Right ventricle myocardium superior (tissue), 1 donor: Measurements from ENCODE around the gene RBBP8NL. TPM values are rescaled to one million over a fixed set of nuclear protein-coding genes. Genes with fewer than 3 reads are reported as not detected.

Source experiments
- ATAC-seq: fragments of 200-7000 bp; cut with Tn5 transposase; one replicate; pipeline ENCODE4 v1.9.1; 2020; ENCODE audit warnings: mild to moderate bottlenecking; ENCODE audit not compliant: poor library complexity
- DNase-seq: peaks from one replicate; pipeline ENCODE4 v3.0.0-alpha.2; 2020
- intact Hi-C: fragments of 100-400 bp; cut with DNase I; formaldehyde crosslinking; loops from one replicate; pipeline ENCODE4 v1.11.2; 2022
- total RNA-seq: library from RNA; stranded (reverse); fragmentation: NEBNext Ultra II Directional; extraction: Animal tissue kit (Norgen Biotek cat#: 25700); gene quantifications from one replicate; pipeline ENCODE4 v1.2.1, GENCODE V29; 2021
- donor health status: DM: no; HTN: yes; CAD: no; lungs with severe emphysema.

Gene RBBP8NL
- total RNA-seq, 1 donor from 2014 or later: not detected

- DNase-seq: no peak
- intact Hi-C loops: no loop called here
- no peak for ATAC-seq
Measured at GRCh38 chr20:62448038-62448437, 20.7 kb upstream of the RBBP8NL start.

DNA sequence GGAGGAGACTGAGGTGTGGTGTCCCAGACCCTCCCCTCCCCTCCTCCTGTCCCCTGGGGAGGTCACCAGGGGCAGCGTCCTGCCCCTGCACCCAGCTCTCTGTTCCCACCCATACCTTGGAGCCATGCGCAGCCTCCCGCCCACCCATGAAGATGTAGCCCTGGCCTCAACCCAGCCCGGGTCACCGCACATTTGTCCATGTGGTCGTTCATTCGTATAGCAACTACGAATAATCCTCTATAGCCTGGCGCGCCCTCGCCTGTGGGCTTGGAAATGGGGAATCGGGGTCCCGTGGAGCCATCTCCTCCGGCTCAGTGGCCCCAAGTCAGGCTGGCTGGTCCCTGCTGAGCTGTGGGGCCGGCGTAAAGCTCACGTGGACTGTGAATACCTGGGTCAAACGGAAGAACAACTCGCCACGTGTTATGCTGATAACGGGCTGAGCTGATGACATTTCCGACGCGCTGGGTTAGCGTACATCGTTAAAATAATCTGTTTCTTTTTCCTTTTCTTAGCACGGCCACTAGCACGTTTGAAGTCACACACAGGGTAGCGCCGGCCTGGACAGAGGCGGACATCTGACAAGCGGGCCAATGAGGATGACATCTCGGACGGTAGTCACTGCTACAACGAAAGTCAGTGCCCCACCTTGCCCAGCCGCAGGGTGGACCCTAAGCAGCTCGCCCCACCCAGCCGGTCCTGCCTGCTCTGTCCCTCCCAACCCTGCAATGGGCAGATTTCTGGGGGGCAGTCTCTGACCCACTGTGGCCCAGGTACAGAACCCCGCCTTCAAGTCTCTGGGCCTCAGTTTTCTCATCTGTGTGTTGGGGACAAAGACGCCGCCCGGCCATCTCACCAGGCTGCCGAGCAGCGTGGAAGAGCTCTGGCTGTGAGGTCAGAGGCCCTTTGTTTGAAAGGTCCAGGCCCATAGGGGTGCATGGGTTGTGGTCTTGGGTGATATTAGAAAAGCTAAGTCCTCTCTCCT lies 19.8 kb upstream of the RBBP8NL start:
- intact Hi-C loops: no loop called here
- ATAC-seq (no peak), DNase-seq (no peak)

DNA sequence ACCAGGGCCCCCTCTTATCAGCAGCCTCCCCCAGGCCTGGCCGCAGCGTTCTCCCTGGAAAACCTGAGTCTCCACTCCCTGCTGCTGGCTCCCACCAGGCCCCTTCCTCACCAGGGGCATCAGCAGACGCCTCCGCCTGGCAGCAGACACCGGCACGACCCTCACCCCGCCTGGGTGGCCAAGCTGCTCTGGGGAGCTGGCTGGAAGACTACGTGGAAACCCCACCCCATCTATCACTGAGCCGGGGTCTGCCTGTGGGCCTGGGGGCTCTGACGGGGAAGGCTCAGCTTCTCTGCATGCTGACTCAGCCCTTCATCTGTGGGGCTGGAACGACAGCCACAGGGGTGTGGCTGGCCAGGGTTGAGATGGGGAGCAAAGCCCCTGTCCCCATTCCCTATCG lies 19.1 kb upstream of the RBBP8NL start:
- intact Hi-C loops: no loop called here
- ATAC-seq (no peak), DNase-seq (no peak)

DNA sequence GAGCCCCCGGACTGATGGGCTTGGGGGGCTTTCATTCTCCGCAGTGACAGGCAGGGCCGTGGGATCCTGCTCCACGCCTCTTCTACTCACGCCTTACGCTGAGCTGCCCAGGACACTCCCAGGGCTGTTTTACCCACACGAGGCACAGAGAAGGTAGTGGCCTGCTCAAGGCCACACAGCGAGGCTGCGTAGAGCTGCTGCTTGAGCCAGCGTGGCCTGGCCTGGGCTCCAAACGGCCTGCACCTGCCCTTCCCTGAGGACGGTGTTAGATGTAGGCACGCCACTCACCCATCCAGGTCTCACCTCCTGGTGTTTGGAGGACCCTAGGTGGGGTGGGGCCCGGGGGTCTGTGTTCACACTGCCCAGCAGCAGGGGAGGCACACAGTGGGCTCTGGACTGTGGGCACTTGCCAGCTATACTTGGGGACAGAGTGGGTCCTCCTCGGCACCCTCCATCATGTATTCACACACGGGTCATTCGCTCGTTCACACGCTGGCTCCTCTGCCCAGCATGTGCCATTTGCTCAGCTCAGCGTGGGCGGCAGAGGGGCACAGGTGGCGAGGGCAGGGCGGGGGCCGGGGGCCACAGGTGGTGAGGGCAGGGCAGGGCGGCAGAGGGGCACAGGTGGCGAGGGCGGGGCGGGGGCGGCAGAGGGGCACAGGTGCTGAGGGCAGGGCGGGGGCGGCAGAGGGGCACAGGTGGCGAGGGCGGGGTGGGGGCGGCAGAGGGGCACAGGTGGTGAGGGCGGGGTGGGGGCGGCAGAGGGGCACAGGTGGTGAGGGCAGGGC lies 18.4 kb upstream of the RBBP8NL start:
- DNase-seq (no peak), ATAC-seq (no peak)
- intact Hi-C loops: no loop called here

- ATAC-seq (no peak), DNase-seq (no peak)
- intact Hi-C loops: no loop called here
Measured at GRCh38 chr20:62444286-62444685, 16.9 kb upstream of the RBBP8NL start.

DNA sequence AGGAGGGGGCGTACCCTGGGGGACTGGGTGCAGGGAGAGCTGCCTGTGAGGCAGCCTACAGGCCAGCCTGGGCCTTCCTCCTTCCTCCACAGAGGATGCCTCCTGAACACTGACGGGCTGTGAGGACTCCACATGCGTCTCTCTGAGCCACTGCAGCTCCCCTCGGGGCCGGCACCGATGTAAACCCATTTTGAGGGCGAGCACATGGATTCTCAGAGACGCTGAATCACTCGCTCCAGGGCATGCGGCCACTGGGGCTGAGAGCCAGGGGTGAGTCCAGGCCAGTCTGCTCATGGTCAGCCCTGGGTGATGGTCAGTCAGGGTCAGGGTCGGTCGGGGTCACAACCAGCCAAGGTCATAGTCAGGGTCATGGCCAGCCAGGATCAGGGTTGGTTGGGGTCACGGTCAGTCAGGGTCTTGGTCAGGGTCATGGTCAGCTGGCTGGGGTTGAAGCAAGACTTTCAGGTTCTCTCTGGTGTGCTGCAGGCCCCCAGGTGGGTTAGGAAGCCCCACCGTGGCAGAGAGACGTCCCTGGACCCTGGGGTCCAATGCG lies 14.7 kb upstream of the RBBP8NL start:
- ATAC-seq (no peak), DNase-seq (no peak)
- intact Hi-C loops: no loop called here

- DNase-seq: no peak
- intact Hi-C loops: no loop called here
- ATAC-seq: no peak
Measured at GRCh38 chr20:62439218-62439617, 11.9 kb upstream of the RBBP8NL start.

DNA sequence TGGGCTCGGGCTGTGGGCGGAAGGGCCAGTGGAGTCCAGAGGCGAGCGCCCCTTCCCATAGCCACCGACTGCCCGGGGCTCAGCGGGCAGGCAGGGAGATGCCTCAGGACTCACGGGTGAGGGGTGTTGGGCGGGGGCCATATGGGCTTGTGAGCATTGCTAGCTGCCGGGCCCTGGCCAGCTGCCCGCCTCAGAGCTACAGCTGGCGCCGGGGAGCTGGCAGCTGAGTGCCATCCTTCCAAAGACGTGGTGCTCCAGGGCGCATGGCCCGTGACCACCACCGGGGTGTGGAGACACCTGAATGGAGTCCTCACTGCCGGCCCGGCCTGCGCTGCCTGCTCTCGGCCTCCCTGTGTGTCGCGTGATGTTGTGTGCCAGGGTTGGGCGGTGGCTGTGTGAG lies 10.6 kb upstream of the RBBP8NL start:
- ATAC-seq (peak; percentile 36), DNase-seq (no peak)
- intact Hi-C loops: no loop called here

- DNase-seq (no peak), ATAC-seq (no peak)
- intact Hi-C loops: no loop called here
Measured at GRCh38 chr20:62437496-62437895, 10.2 kb upstream of the RBBP8NL start.

DNA sequence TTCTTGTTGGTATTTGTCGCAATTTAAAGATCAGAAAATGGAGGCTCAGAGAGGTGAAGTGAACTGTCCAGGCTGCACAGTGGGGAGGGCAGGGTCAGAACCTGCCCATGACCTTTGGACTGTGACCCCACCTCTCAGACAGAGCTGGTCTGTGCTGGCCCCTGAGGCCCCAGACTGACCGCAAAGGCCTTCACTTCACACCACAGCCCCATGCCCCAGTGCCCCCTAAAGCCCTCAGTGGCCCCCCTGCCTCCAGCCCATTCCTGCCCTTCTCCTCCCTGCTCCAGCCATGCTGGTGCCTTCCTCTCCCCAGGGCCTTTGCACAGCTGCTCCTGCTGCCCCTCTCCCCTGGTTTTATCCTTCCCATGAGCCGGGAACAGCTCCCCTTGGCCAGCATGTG lies 9.4 kb upstream of the RBBP8NL start:
- ATAC-seq (no peak), DNase-seq (no peak)
- intact Hi-C loops: no loop called here

GRCh38 chr20:62433658-62434497 lies 6.5 kb upstream of the RBBP8NL start:
- intact Hi-C loops: no loop called here
- ATAC-seq: peak; percentile 70
- DNase-seq: peak; percentile 70

DNA sequence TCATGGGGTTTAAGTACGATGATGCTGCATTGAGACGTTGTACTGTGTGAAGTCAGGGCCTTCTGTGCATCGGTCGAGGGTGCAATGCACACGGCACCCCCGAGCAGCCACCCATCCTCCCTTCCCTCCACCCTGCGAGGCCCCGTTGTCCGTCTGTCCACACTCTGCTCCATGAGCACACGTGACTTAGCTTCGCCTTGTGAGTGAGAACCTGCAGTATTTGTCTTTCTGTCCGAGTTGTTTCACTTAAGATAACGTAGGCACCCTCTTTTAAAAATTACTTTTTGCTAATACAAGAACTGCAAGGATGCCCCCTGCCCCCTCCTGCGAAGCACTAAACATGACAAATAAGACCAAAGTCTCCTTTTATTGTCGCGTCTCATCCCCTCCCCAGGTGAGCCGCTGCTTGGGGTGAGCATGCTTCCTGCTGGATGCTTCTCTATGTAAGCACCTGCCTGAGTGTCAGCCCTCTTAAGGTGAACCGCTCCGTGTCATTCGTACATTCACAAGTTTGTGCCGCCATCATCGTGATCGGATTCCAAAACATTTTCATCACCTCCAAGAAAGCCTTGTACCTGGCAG lies 3.6 kb upstream of the RBBP8NL start:
- DNase-seq (no peak), ATAC-seq (no peak)
- intact Hi-C loops: no loop called here

DNA sequence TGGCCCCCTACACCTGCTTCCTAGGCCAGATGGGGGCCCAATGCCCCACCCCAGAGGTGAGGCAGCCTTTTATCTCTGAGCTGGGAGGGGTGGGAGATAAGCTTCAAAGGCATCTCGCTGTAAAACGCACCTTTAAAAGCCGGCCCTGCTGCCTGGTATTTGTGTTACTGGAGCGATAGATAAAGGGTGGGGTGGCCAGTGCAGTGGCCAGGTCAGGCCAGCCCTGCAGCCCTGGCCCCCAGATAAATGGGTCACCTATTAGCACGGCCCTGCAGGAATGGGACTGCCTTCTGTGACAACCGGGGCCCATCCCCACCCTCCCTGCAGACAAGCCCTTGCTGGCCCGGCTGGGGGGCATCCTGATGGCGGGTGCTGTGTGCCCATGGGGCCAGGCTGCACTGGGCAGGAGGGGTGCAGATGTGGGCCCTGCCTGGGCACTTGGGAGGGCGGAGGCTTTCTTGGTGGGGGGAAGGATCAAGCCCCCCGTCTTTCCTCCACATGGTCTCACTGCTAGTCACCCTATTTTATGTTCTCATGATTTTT lies 3.0 kb upstream of the RBBP8NL start:
- intact Hi-C loops: no loop called here
- no peak for ATAC-seq

DNA sequence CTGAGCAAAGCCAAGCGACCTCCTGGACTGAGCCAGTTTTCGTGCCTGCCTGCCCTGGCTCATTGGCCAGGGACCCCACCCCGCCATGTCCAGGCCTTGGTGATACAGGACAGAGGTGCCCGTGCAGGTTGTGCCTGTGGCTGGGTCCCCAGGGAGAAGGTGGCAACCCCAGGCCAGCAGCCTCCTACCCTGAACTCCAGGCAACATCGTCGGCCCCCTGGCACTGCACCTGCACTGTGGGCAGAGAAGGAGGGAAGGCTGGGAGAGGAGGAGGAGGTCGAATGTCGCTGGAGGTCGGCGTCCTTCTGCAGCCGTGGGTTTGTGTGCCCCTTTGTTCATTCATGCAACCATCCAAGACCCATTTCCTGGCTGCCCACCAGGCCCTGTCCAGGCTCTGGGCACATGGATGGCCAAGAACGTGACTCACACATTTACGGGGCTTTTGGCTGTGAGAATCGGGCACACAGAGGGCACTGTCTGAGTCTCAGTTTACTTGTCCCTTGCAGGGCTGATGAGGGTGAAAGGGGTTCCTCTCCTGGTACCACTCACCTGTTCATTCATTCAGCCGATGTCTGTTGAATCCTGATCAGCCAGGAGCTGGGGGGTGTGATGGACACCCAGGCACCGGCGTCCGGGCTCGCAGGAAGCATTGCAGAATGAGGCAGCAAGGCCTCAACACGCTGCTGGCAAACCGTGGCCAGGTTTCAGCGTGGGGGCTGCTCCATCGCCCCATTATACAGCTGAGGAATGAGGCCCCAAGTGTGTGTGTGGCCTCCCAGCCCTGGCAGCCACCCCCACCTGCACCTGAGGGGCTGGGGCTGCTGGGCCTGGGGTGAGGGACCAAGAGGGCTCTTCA lies 2.3 kb upstream of the RBBP8NL start:
- ATAC-seq (no peak), DNase-seq (no peak)
- intact Hi-C loops: no loop called here

More for the DNA sequence above, 3.0 kb upstream of the RBBP8NL start:
- no peak for DNase-seq

- ATAC-seq: no peak
- intact Hi-C loops: no loop called here
- no peak for DNase-seq
Measured at GRCh38 chr20:62428396-62429295, 1.3 kb upstream of the RBBP8NL start.

DNA sequence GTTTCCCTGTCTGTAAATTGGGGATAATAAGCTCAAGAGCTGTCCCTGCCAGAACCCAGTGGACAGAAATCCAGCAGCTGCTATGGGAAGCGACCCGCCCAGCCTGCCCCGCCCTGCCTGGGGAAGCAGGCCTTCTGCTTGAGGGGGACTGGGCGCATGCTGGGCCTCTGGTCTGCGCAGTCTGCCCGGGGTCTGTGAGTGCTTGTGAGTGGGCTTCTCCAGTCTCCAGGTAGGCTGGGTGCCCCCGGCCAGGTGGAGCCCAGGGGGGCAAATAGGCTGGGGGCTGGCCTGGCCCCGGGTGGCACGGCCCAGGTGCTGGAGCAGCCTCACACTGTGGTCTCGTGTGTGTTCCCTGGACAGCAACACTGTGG lies 648 bp upstream of the RBBP8NL start:
- ATAC-seq: no peak
- no peak for DNase-seq
- intact Hi-C loops: no loop called here
